HG02938 (cell line): ENCODE data around the gene PTH1R.

ENCODE experiments used
- ATAC-seq: cut with Tn5 transposase; IDR thresholded peaks from one replicate; pipeline ENCODE4 v1.9.1; 2021; ENCODE audit warnings: mild to moderate bottlenecking, moderate library complexity; ENCODE audit not compliant: unreplicated experiment

PTH1R gene

DNA sequence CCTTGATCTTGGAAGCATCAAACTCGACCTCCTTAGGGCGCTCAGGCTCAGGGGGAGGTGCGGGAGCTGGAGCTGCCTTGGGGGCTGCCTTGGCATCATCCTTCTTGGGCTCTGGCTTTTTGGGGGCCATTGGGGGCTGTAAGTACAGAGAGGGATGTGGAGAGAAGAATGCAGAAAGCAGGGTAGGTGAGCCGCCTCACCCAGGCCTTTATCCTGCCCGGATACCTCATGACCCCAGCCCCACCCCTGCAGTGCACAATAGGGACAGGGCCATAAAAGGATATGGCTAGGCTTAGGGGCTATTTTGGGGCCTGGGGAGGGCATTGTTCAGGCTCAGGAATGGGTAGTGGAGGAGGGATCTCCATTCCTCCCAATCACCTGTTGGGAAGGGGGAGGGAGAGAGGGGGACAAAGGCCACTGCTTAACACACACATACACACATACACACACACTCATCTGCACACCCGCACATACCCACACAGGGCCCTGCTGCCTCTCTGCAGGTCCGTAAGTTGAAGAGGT, 14.2 kb upstream of the PTH1R start, which contains the start of gene MYL3:
TSS of gene MYL3 (minus strand) at position 184 of the 522 bp plus-strand sequence. CDS start at position 130, 54 bp downstream.
- ATAC-seq, result no peak

DNA sequence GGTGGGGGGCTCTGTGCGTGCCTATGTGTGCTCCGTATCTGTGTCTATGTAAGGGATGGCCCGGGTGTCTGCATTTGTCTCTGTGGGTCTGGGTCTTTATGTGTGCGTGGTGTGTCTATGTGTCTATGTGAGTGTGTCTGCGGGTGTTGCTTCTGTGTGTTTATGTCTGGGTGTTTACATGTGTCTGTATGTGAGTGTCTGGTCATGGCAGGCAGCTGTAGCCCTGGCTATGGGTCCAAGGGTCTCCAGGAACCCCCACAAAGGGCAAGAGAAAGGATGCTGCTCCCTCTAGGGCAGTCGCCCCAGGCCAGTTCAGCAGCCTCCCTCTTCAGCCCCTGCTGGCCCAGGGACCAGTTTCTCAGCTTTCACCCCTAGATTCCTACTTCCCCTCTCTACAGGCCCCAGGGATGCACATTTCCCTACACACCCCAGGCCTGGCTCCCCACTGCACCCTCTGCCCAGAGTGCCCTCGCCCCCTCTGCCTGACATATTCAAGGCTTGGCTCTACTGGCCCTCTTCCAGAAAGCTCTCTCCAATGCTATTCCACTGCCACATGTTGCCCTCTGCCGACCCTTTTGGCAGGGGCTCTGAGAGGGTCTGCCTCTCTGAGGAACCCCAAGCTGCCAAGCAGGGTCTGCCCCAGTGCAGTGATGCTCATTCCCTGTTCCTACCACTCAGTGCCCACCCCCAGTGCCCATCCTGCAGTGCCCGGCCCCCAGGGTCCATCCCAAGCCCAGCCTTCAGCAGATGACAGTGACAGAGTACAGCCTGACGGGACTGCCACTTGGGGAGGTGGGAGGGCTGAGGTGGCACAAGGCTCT, 13.2 kb upstream of the PTH1R start:
- no peak for ATAC-seq

DNA sequence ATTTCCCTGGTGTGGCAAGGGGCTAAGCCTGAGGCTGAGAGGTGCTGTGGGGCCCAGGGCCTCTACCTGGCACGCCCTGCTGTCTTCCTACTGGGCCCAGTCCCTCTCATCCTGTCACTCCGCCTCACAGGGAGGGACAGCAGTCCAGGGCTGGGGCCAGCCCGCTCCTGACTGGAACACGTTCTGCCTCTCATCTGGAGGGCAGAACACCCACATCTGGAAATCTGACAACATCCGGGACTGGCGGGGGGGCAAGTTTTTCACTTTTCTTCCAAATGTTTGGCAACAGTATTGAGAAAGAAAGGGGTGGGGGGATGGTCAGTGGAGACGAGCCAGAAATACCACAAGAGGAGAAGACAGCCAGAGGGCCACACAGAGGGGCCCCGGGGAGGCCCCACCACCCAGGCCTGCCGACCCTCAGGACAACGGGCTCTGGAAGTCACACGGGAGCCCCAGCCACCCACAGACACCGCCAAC, 12.5 kb upstream of the PTH1R start:
- ATAC-seq, result no peak

DNA sequence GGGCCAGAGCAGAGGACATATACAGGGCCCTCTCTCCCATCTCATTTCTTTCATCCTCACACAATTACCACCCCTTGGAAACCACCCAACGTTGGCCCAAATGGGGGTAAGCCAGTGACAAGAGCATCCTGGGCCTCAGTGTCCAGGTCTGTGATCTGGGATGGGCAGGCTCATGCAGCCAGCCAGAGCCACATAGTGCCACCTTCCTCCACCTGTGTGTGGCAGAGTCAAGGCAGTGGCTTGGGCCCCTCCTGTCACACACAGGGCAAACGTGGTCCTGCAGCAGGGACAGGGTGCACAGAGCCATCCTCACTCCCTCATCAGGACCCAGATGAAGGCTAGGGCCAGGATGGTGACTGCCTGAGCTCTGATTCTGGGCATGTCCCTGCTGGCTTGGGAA, 12.0 kb upstream of the PTH1R start:
- ATAC-seq, result no peak

DNA sequence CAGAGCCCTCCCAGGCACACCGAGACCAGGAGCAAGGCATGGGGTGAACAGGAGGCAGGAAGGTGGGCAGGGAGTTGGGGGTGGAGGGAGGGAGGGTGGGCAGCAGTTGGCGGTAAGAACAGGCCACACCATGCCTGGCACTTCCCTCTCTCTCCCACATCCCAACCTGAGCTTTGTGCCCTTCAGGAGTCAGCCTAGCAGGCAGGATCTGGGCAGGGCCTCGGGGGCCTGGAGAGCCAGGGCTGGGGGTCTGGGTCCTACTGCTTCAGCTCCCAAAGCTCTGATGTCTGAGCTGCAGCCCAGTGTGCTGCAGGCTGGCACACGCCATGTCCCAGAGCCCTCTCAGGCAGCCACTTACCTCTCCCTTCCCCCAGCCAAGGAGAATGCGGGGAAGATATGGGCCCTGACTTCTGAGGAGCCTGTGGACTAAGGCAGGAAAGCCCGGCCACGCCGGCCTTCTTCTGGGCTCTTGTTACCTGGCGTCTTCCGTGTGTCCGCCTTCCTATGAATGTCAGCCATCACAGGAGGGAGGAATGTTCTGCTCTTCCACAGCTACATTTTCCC, 11.4 kb upstream of the PTH1R start:
- no peak for ATAC-seq

DNA sequence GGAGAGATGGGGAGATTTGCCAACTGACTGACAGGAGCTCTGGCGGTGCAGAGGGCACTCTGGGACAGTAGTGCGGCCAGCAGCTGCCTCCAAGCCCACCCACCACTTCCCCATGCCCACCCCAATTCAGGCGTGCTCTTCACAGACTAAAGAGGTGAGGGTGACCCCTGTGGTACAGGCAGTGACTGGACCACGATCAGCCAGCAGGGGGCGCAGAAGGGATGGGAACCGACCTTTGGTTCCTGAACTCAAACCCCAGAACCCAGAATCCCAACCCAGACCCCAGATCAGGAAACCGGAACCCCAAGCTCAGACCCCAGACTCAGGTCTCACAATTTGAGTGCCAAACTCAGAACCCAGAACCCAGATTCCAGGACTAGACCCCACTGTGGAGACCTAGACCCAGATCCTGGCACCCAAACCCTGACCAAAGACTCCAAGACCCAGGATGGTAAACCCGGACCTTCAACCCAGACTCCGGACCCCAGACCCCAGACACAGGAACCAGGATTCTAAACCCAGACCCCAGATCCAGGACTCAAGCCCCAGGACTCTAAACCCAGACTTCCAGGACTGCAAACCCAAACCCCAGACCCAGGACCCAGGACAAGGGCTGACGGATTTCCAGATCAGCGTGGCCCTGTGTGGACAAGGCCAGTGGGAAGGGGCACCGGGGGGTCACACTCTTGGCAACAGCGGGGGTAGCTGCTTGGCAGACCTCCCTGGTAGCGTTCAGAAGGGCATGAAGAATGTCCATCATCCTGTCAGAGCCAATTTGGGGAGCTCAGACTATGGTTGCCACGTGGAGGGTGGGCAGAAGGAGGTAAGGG, 10.6 kb upstream of the PTH1R start:
- no peak for ATAC-seq

DNA sequence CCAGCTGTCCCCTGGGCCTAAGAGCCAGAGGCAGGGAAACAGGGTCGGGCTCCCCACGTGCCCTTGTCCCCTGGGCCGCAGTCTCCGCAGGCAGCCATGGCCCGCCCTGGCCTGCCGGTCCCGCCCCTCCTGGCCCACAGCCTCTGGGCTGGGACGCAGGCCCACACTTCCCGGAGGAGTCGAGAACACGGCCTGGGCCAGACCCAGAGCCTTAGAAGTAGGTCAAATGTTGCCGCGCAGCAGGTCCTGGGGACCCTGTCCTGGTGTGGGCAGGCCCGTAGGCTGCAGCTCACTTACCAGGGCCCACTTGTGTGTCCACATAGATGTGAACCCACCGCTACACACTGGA, 10.0 kb upstream of the PTH1R start:
- no peak for ATAC-seq

DNA sequence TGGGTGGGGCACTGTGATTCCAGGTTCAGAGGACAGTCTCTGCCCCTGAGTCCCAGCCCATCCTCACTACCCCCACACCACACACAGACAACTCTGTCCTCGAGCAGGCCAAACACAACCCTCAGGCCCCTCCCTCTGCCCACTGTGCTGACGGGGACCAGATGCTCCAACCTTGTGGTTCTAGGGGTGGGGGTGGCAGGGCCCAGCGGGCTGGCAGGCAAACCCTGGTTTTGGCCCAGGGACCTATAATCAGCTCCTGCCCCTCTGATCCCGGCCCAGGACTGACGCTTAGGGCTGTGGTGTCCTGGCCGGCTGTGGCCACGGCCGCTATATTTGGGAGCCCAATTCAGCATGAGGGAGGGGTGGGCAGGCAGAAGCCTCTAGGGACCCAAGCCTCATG, 9.2 kb upstream of the PTH1R start:
- ATAC-seq, result no peak

DNA sequence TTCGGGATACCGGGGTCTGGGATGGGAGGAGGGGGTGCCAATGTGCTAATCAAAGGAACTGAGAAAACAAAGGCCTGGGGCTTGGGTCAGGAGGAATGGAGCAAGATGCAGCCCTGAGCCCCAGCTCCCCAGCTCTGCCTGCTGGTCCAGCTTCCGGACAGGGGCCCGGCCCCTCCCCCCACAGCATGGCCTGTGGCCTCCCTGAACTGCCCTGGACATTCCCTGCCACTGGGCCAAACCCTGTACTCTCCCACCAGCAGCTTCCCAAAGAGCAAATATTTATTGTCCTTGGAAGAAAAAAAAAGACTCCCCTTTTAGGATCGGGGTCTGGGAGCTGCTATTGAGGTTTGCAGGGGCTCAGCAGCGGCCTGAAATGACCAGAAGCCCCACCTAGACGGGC, 8.6 kb upstream of the PTH1R start:
- no peak for ATAC-seq

DNA sequence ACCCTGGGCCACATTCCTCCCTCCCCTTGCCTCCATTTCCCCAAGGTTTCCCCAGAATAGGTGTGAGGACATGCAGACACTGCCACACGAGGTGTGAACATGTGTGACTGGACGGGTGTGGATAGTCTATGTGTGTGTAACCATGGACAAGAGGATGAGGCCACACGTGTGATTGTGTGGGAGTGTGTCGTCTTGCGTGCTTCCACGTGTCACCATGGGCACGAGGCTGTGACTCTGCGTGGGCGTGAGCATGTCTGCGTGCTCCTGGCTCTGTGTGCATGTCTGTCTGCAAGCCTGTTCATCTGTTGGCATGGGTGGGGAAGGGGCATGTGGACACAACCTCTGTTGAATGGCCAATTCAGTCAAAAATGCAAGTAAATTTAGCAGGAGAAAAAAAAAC, 8.1 kb upstream of the PTH1R start:
- ATAC-seq, result no peak

DNA sequence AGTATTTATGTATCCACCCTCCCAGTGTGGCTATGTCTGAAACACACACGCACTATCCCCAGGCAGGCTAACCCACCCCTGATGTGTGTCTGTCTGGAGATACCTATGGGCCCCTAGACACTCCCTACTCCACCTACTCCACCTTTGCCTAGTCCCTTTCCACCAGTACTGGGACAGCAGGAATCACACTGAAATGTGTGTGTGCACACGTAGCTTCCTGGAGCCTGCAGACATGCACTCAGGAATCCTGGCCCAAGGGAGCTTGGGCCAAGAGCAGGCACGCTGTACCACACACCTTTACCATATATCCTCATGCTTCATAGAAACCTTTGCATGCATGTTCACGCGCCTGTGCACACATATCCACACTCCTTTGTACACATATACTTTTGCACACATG, 6.9 kb upstream of the PTH1R start:
- ATAC-seq, result no peak

DNA sequence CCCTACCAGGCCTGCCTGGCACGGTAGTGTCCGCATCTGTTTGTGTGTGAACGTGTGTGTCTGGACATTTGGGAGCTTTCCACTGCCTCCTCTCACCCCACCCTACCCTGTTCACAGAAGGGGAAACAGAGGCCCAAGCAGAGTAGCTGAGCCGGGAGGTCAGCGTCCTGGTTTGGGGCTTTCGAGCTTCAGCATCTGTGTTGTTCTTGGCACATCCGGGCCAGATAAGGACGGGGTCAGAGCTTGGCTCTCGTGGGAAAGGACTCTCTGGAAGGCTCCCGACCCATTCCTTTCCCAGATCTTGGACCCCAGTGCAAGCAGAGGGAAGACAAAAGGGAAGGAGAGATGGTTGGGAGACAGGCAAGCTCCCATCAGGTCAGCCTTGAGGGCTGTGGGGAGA, 6.3 kb upstream of the PTH1R start:
- no peak for ATAC-seq

DNA sequence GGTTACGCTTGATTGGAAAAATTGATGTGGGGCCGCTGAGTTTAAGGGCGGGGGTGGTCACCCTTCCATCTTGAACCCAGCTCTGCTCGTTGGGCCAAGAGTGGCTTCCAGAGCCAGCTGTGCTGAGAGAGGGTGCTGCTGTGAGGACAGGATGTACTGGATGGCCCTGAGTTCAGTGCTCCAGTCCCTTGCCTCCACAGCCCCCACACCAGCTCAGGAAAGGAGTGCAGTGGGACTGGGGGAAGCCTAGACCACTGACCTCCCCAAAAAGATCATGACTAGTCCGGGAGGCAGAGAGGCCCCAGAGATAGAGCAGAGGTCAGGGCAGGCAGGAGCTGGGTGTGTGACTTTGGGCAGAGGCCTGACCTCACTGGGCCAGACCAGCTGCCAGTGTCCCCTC, 4.0 kb upstream of the PTH1R start:
- no peak for ATAC-seq

DNA sequence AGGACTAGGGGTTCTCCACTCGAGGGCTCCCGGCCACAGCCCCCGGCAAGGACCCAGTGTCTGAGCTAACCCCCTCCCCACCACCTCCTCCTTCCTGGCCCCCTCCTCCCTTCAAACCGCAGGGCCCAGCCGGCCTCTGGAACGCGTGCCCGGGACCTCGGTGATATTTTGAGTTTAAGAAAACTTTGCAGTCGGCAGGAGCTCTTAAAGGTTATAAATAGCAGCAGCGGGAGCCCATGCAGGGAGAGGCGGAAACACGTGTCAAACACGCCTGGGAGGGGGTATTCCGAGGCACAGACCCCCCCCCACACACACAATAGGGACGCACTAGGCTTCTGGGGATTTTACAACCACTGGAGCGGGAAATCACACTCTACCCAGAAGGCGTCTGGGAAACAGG, 3.1 kb upstream of the PTH1R start:
- no peak for ATAC-seq

DNA sequence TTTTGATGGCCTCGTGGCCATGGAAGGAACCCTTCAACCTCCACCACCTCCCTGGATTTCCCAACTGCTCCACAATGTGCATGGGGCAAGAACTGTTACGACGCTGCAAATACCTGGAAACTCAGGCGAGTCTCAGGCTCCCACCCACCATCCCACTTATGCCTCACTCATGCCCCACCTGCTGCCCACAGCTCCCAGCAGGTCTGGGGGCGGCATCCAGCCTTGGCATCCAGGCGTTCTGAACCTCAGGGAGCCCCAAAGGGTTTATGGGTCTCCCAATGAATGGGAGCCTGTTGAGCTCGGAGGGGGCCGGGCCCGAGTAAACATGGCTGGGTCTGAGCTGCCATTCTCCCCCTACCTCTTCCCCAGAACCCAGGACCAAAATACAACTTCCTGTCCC, 2.0 kb upstream of the PTH1R start:
- no peak for ATAC-seq

DNA sequence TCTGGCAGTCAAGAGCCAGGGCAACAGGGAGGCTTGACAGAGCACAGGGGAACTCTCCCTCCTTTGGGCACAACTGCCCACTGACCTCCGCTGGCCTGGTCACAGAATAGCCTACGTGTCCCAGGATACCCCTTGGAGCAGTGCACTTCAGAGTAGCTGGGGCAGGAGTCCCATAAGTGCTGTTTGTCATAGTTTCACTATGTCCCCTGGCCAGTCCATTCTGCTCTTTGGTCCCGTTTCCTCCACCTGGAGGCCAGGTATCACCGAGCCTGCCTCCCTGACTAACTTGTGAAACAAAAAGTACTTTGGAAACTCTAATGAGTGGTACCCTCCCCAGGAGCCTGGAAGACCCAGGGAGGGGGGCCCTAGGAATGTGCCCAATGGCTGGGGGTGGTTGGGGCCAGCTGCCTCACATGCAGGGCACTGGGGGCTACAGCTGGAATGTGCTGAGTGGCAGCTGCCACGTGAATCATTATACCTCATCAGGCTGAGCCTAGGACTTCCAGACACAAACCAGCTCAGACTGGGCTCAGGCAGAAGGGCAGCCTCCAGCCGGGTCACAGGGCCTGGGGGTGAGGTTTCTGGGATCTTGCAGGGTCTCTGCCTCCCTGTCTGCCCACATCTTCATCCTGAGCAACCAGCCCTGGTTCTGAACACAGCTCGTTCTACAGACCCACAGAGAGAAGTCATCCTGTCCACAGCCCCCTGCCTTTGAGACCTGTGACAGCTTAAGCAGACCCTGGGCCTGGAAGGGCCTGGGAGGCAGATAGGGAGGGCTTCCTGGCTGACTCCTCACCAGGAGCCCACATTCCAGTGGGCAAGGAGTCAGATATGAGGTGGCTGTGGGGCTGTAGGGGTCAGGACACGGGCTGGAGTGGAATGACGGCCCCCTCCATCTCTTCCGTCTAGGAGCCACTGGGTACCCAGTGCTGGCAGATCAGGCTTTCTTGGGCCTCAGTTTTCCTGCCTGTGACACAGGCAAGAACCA, 914 bp upstream of the PTH1R start:
- no peak for ATAC-seq

DNA sequence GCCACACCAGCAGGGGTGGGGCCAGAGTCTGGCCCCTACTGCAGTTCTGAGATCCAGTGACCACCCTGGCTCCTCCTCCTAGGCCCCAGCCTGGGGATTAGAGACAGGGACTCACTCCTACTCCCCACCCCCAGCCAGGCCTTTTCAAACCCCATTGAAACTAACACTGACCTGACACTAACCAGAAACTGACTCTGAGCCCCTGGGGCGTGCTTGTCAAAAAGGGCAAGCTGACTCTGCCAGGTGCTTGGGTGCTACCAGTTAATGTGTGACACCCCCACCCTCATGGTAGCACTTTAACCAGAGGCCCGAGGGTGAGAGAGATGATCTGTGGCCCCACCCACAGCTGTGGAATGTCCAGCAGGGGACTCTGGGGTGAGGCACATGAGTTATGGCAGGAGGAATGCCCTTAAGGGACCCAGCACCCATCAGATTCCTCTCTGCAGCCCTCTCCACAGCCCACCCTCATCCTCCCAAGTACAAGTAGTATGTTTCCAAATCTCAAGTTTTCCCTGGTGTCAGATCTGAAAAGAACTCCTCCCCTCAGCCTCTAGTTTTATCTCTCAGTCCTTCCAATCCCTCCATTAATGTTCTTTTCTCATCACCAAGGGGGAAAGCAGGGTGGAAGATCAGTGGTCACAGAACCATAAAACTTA, 1.4 kb downstream of the PTH1R start:
- ATAC-seq, result no peak

DNA sequence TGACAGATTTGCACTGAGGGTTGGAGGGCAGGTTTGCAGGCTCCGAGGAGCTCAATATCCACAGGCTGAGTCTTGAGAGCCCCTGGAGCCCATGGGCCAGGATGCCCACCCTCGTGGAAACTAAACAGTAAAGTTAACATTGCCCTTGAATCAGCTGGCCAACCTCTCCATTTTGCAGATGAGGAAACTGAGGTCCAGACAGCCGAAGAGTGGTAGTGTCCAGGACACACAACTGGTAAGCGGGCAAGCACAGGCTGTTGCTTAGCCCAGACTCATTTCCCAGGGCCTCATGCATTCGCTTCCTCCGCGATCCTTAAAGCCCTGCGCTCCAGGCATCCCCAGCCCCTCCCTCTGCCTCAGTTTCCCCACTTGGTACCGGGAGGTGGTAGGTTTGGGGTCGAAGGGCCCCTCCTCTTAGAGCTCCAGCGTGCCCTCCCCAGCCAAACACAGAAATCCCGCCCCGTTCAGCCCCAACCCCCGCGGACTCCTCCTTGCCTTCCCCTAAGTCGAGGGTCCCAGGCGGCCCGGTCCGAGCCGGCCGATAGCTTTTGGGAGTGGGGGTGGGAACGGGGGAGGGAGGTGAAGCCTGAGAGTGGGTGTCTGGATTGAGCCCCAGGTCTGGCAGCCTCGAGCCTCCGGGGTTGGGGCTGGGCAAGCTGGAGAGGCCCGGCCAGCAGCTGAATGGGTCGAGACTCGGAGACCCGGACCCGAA, 3.5 kb downstream of the PTH1R start:
- no peak for ATAC-seq
